ENCODE data around the gene ATP8A1. TPM values are rescaled to one million over a fixed set of nuclear protein-coding genes. Genes with fewer than 3 reads are reported as not detected.

The ATP8A1 gene
- total RNA-seq, 1 donor from 2014 or later: 13.7 TPM

GRCh38 chr4:42398871-42399331 is 258.0 kb downstream of the ATP8A1 start:
- TF ChIP-seq, protein P1, sequence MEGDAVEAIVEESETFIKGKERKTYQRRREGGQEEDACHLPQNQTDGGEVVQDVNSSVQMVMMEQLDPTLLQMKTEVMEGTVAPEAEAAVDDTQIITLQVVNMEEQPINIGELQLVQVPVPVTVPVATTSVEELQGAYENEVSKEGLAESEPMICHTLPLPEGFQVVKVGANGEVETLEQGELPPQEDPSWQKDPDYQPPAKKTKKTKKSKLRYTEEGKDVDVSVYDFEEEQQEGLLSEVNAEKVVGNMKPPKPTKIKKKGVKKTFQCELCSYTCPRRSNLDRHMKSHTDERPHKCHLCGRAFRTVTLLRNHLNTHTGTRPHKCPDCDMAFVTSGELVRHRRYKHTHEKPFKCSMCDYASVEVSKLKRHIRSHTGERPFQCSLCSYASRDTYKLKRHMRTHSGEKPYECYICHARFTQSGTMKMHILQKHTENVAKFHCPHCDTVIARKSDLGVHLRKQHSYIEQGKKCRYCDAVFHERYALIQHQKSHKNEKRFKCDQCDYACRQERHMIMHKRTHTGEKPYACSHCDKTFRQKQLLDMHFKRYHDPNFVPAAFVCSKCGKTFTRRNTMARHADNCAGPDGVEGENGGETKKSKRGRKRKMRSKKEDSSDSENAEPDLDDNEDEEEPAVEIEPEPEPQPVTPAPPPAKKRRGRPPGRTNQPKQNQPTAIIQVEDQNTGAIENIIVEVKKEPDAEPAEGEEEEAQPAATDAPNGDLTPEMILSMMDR (IDR thresholded peaks at IDR 0.05; ENCODE audit: unreplicated experiment): no peak
- no peak for DNase-seq (ENCODE audit: low spot score, unreplicated experiment)
- Mint-ChIP-seq H3K9me3 (ENCODE audit: low read depth) (no peaks in the 10 kb centered on the region), H3K36me3 (ENCODE audit: insufficient read depth) (no peaks in the 10 kb centered on the region), H3K4me3 (ENCODE audit: low read depth) (peak overlapping the region; percentile 70), H3K4me1 (ENCODE audit: low read depth) (peaks cover 15% of the 10 kb centered on the region), H3K27me3 (peaks cover 68% of the 10 kb centered on the region), H3K27ac (no peak overlapping the region)

- H3K9me3 Mint-ChIP-seq (ENCODE audit: low read depth): no peaks in the 10 kb centered on the region
- TF ChIP-seq, protein P1 (IDR thresholded peaks at IDR 0.05; ENCODE audit: unreplicated experiment): peak; percentile 48
- DNase-seq (ENCODE audit: low spot score, unreplicated experiment): peak; percentile 21
- peaks cover 73% of the 10 kb centered on the region for H3K27me3 Mint-ChIP-seq
- no peak overlapping the region for H3K27ac Mint-ChIP-seq
- peak overlapping the region; percentile 70 for H3K4me3 Mint-ChIP-seq (ENCODE audit: low read depth)
- H3K36me3 Mint-ChIP-seq (ENCODE audit: insufficient read depth): no peaks in the 10 kb centered on the region
- peaks cover 15% of the 10 kb centered on the region for H3K4me1 Mint-ChIP-seq (ENCODE audit: low read depth)
These were observed 258.6 kb downstream of the ATP8A1 start for GRCh38 chr4:42398171-42398870.

DNA sequence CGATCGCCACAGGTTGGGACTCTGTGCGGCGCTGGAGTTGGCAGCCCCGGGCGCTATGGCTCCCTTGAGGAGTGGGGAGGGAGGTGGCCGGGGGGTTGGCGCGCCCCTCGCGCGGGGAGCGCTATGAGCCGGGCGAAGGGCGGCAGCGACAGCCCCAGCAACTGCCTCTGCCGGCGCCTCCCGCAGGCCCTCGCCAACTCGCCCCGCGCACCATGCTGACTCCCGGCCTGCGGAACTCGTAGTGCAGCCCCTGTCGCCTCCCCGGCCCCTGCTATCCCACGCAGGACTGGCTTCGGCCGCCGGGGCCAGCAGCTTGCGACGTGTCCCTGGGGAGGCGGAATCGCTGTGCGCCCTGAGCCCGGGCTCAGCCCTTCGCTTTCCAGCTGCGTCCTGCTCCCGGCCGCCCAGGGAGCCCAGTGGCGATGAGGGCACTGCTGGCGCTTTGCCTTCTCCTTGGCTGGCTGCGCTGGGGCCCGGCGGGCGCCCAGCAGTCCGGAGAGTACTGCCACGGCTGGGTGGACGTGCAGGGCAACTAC is 259.2 kb downstream of the ATP8A1 start:
- Mint-ChIP-seq H3K27me3 (peaks cover 72% of the 10 kb centered on the region), H3K4me1 (ENCODE audit: low read depth) (peaks cover 15% of the 10 kb centered on the region)

GRCh38 chr4:42396752-42397634 is 259.9 kb downstream of the ATP8A1 start, which contains the start of gene SHISA3:
SHISA3 (plus strand) TSS chr4:42397488; CDS start chr4:42398057, 569 bp downstream.
- H3K4me3 Mint-ChIP-seq (ENCODE audit: low read depth): peak within 1 kb of the TSS; percentile 70
- peaks cover 75% of the 10 kb centered on the region for H3K27me3 Mint-ChIP-seq
- H3K9me3 Mint-ChIP-seq (ENCODE audit: low read depth): no peaks in the 10 kb centered on the region
- DNase-seq (ENCODE audit: low spot score, unreplicated experiment): no peak
- TF ChIP-seq, protein P1 (IDR thresholded peaks at IDR 0.05; ENCODE audit: unreplicated experiment): no peak
- H3K27ac Mint-ChIP-seq: peak within 1 kb of the TSS; percentile 3
- H3K4me1 Mint-ChIP-seq (ENCODE audit: low read depth): peaks cover 15% of the 10 kb centered on the region
- no peaks in the 10 kb centered on the region for H3K36me3 Mint-ChIP-seq (ENCODE audit: insufficient read depth)

More for the DNA sequence above, 259.2 kb downstream of the ATP8A1 start:
- Mint-ChIP-seq H3K9me3 (ENCODE audit: low read depth) (no peaks in the 10 kb centered on the region), H3K4me3 (ENCODE audit: low read depth) (peak overlapping the region; percentile 70), H3K27ac (no peak overlapping the region), H3K36me3 (ENCODE audit: insufficient read depth) (no peaks in the 10 kb centered on the region)
- DNase-seq (ENCODE audit: low spot score, unreplicated experiment): no peak
- TF ChIP-seq, protein P1 (IDR thresholded peaks at IDR 0.05; ENCODE audit: unreplicated experiment): no peak

- peak overlapping the region; percentile 3 for H3K27ac Mint-ChIP-seq
- no peak for DNase-seq (ENCODE audit: low spot score, unreplicated experiment)
- H3K4me1 Mint-ChIP-seq (ENCODE audit: low read depth): peaks cover 15% of the 10 kb centered on the region
These were observed 260.5 kb downstream of the ATP8A1 start for GRCh38 chr4:42396361-42396751.

More at GRCh38 chr4:42396361-42396751, 260.5 kb downstream of the ATP8A1 start:
- H3K36me3 Mint-ChIP-seq (ENCODE audit: insufficient read depth): no peaks in the 10 kb centered on the region
- peaks cover 74% of the 10 kb centered on the region for H3K27me3 Mint-ChIP-seq
- peak overlapping the region; percentile 66 for H3K4me3 Mint-ChIP-seq (ENCODE audit: low read depth)
- TF ChIP-seq, protein P1 (IDR thresholded peaks at IDR 0.05; ENCODE audit: unreplicated experiment): no peak
- H3K9me3 Mint-ChIP-seq (ENCODE audit: low read depth): no peaks in the 10 kb centered on the region
